ENCODE results near the gene DNAH12. TPM values are rescaled to one million over a fixed set of nuclear protein-coding genes. Genes with fewer than 3 reads are reported as not detected.
A peak's percentile ranks its signal among the peaks of the same experiment; 100 is the strongest.
"Not testable (repeated sequence)": the region's sequence is repeated elsewhere in the genome, so short reads cannot be mapped to it uniquely, and the experiment has no call there.

DNAH12 gene
- total RNA-seq, 2 experiments from 2014 or later, result 0.05 TPM; not detected in 1

- H3K27ac Mint-ChIP-seq; CTCF ChIA-PET; H3K27me3 Mint-ChIP-seq (ENCODE audit: low read depth); H3K36me3 Mint-ChIP-seq (ENCODE audit: low read depth); DNase-seq; H3K4me3 Mint-ChIP-seq; H3K4me1 Mint-ChIP-seq (ENCODE audit: low read depth); intact Hi-C loops (cut with micrococcal nuclease); H3K9me3 Mint-ChIP-seq: not testable (repeated sequence)
These were observed 105.7 kb downstream of the DNAH12 start for GRCh38 chr3:57438460-57438859.

GRCh38 chr3:57436195-57436761, 107.9 kb downstream of the DNAH12 start:
- CTCF ChIA-PET, result interaction anchor here (1.0 kb wide), 1 partner anchor 39 kb away, joined by 3 read pairs; no protein-coding TSS in a partner anchor
- intact Hi-C loops (cut with micrococcal nuclease), result no loop called here
- no peak for DNase-seq
- Mint-ChIP-seq H3K36me3 (ENCODE audit: low read depth) (no peaks in the 10 kb centered on the region), H3K27me3 (ENCODE audit: low read depth) (no peaks in the 10 kb centered on the region), H3K4me3 (no peak overlapping the region), H3K27ac (no peak overlapping the region), H3K9me3 (no peaks in the 10 kb centered on the region), H3K4me1 (ENCODE audit: low read depth) (no peaks in the 10 kb centered on the region)

GRCh38 chr3:57434041-57434440, 110.1 kb downstream of the DNAH12 start:
- H3K9me3 Mint-ChIP-seq, result no peaks in the 10 kb centered on the region
- H3K27ac Mint-ChIP-seq, result no peak overlapping the region
- H3K36me3 Mint-ChIP-seq (ENCODE audit: low read depth), result no peaks in the 10 kb centered on the region
- DNase-seq, result no peak
- CTCF ChIA-PET, result interaction anchor here (0.6 kb wide), 1 partner anchor 731 kb away, joined by 3 read pairs; no protein-coding TSS in a partner anchor
- intact Hi-C loops (cut with micrococcal nuclease), result no loop called here
- no peak overlapping the region for H3K4me3 Mint-ChIP-seq
- H3K27me3 Mint-ChIP-seq (ENCODE audit: low read depth), result no peaks in the 10 kb centered on the region
- H3K4me1 Mint-ChIP-seq (ENCODE audit: low read depth), result no peaks in the 10 kb centered on the region

- CTCF ChIA-PET, result no interaction called here
- Mint-ChIP-seq H3K4me3 (no peak overlapping the region), H3K27ac (no peak overlapping the region), H3K36me3 (ENCODE audit: low read depth) (no peaks in the 10 kb centered on the region), H3K27me3 (ENCODE audit: low read depth) (no peaks in the 10 kb centered on the region), H3K9me3 (no peaks in the 10 kb centered on the region), H3K4me1 (ENCODE audit: low read depth) (no peaks in the 10 kb centered on the region)
- DNase-seq, result no peak
- intact Hi-C loops (cut with micrococcal nuclease), result no loop called here
These were observed 120.8 kb downstream of the DNAH12 start for GRCh38 chr3:57423335-57423734.

- Mint-ChIP-seq H3K27me3 (ENCODE audit: low read depth) (no peaks in the 10 kb centered on the region), H3K4me1 (ENCODE audit: low read depth) (no peaks in the 10 kb centered on the region), H3K36me3 (ENCODE audit: low read depth) (no peaks in the 10 kb centered on the region), H3K9me3 (no peaks in the 10 kb centered on the region), H3K4me3 (no peak overlapping the region), H3K27ac (no peak overlapping the region)
- DNase-seq, result no peak
- CTCF ChIA-PET, result no interaction called here
- intact Hi-C loops (cut with micrococcal nuclease), result no loop called here
These were observed 122.8 kb downstream of the DNAH12 start for GRCh38 chr3:57421336-57421735.

GRCh38 chr3:57420001-57420400, 124.1 kb downstream of the DNAH12 start:
- no peak for DNase-seq
- no peaks in the 10 kb centered on the region for H3K4me1 Mint-ChIP-seq (ENCODE audit: low read depth)
- H3K36me3 Mint-ChIP-seq (ENCODE audit: low read depth), result no peaks in the 10 kb centered on the region
- intact Hi-C loops (cut with micrococcal nuclease), result no loop called here
- H3K4me3 Mint-ChIP-seq, result no peak overlapping the region
- CTCF ChIA-PET, result interaction anchor here (1.1 kb wide), 1 partner anchor 22 kb away, joined by 3 read pairs; no protein-coding TSS in a partner anchor
- no peaks in the 10 kb centered on the region for H3K9me3 Mint-ChIP-seq
- H3K27me3 Mint-ChIP-seq (ENCODE audit: low read depth), result no peaks in the 10 kb centered on the region
- H3K27ac Mint-ChIP-seq, result no peak overlapping the region

GRCh38 chr3:57411715-57412114, 132.4 kb downstream of the DNAH12 start:
- intact Hi-C loops (cut with micrococcal nuclease), result no loop called here
- Mint-ChIP-seq H3K27me3 (ENCODE audit: low read depth) (peaks cover 5% of the 10 kb centered on the region), H3K4me1 (ENCODE audit: low read depth) (no peaks in the 10 kb centered on the region), H3K36me3 (ENCODE audit: low read depth) (no peaks in the 10 kb centered on the region), H3K27ac (no peak overlapping the region), H3K9me3 (no peaks in the 10 kb centered on the region), H3K4me3 (no peak overlapping the region)
- DNase-seq, result no peak
- CTCF ChIA-PET, result no interaction called here

GRCh38 chr3:57409471-57409870, 134.7 kb downstream of the DNAH12 start:
- no peak for DNase-seq
- Mint-ChIP-seq H3K4me1 (ENCODE audit: low read depth) (no peaks in the 10 kb centered on the region), H3K27ac (no peak overlapping the region), H3K27me3 (ENCODE audit: low read depth) (peaks cover 5% of the 10 kb centered on the region), H3K4me3 (no peak overlapping the region), H3K36me3 (ENCODE audit: low read depth) (no peaks in the 10 kb centered on the region), H3K9me3 (no peaks in the 10 kb centered on the region)
- intact Hi-C loops (cut with micrococcal nuclease), result loop anchor here (10.0 kb wide), 1 partner anchor 305 kb away; no protein-coding TSS in a partner anchor
- CTCF ChIA-PET, result no interaction called here

GRCh38 chr3:57402675-57403074, 141.5 kb downstream of the DNAH12 start:
- Mint-ChIP-seq H3K9me3 (no peaks in the 10 kb centered on the region), H3K4me3 (no peak overlapping the region), H3K4me1 (ENCODE audit: low read depth) (peaks cover 4% of the 10 kb centered on the region), H3K27me3 (ENCODE audit: low read depth) (no peaks in the 10 kb centered on the region), H3K36me3 (ENCODE audit: low read depth) (no peaks in the 10 kb centered on the region), H3K27ac (no peak overlapping the region)
- intact Hi-C loops (cut with micrococcal nuclease), result loop anchor here (10.0 kb wide), 1 partner anchor 298 kb away; no protein-coding TSS in a partner anchor
- CTCF ChIA-PET, result interaction anchor here (0.7 kb wide), 1 partner anchor 116 kb away, joined by 3 read pairs; no protein-coding TSS in a partner anchor
- no peak for DNase-seq

- no peaks in the 10 kb centered on the region for H3K27me3 Mint-ChIP-seq (ENCODE audit: low read depth)
- intact Hi-C loops (cut with micrococcal nuclease), result loop anchor here (1.0 to 10.0 kb wide), 10 partner anchors 159 to 777 kb away; partner anchors contain the start of genes ARF4, PDE12 and SLMAP
- H3K27ac Mint-ChIP-seq, result peak overlapping the region; percentile 20
- peaks cover 11% of the 10 kb centered on the region for H3K4me1 Mint-ChIP-seq (ENCODE audit: low read depth)
- no peaks in the 10 kb centered on the region for H3K36me3 Mint-ChIP-seq (ENCODE audit: low read depth)
- CTCF ChIA-PET, result interaction anchor here (0.5 to 2.7 kb wide), 39 partner anchors 10 to 1548 kb away, joined by 3 to 20 read pairs (median 4); partner anchors contain the start of genes ARF4 and PDE12
- no peaks in the 10 kb centered on the region for H3K9me3 Mint-ChIP-seq
- peak; percentile 77 for DNase-seq
- H3K4me3 Mint-ChIP-seq, result no peak overlapping the region
These were observed 146.7 kb downstream of the DNAH12 start for GRCh38 chr3:57397175-57398026.

- H3K27ac Mint-ChIP-seq, result no peak overlapping the region
- peaks cover 11% of the 10 kb centered on the region for H3K4me1 Mint-ChIP-seq (ENCODE audit: low read depth)
- H3K4me3 Mint-ChIP-seq, result no peak overlapping the region
- DNase-seq, result no peak
- intact Hi-C loops (cut with micrococcal nuclease), result loop anchor here (10.0 kb wide), 1 partner anchor 781 kb away; no protein-coding TSS in a partner anchor
- CTCF ChIA-PET, result no interaction called here
- H3K36me3 Mint-ChIP-seq (ENCODE audit: low read depth), result no peaks in the 10 kb centered on the region
- H3K9me3 Mint-ChIP-seq, result no peaks in the 10 kb centered on the region
- H3K27me3 Mint-ChIP-seq (ENCODE audit: low read depth), result no peaks in the 10 kb centered on the region
These were observed 150.2 kb downstream of the DNAH12 start for GRCh38 chr3:57393977-57394376.

- Mint-ChIP-seq H3K36me3 (ENCODE audit: low read depth) (no peaks in the 10 kb centered on the region), H3K4me1 (ENCODE audit: low read depth) (no peaks in the 10 kb centered on the region), H3K9me3 (no peaks in the 10 kb centered on the region), H3K4me3 (no peak overlapping the region), H3K27ac (no peak overlapping the region), H3K27me3 (ENCODE audit: low read depth) (no peaks in the 10 kb centered on the region)
- DNase-seq, result no peak
- CTCF ChIA-PET, result no interaction called here
- intact Hi-C loops (cut with micrococcal nuclease), result loop anchor here (10.0 kb wide), 1 partner anchor 783 kb away; no protein-coding TSS in a partner anchor
These were observed 152.4 kb downstream of the DNAH12 start for GRCh38 chr3:57391767-57392166.

Data from activated naive CD4-positive, alpha-beta T cell treated with anti-CD3 and anti-CD28 coated beads for 36 hours (primary cell).